Measurements from ENCODE around the gene URM1.

DNA sequence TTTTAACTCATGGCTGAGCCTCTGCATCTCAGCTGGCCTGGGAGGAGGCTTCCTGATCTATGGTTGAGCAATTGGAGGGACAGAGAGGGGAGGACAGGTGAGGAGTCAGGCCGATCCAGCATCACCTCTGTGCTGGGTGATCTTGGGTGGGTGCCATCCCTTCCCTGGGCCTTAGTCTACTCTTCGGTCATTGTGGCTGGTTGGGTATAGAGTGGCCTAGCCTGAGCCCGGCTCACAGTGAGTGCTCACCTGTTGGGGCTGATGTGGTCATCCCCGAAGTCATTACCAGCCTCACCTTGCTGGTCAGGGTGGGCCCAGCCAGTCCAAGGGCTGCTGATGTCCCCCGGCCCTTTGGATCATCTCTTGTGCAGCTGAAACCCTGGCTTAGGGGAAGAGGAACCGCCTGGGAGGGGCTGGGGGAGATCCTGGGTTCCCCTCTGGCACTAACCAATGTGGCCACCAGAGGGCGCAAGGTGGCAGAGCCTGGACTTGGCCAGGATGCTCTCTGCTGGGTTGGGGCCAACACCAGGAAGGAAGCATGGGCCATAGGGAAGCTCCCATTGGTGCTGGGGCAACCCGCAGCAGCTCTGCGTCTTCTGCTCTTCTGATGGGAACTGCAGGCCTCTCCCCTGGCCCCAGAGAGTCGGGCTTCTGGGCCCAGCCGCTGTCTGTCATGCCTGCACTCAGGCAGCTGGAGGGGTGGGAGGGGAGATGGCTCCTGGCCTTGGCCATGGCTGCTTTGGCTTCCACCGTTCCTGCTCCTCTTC is 67.4 kb downstream of the URM1 start:
- TF ChIP-seq, protein P1, sequence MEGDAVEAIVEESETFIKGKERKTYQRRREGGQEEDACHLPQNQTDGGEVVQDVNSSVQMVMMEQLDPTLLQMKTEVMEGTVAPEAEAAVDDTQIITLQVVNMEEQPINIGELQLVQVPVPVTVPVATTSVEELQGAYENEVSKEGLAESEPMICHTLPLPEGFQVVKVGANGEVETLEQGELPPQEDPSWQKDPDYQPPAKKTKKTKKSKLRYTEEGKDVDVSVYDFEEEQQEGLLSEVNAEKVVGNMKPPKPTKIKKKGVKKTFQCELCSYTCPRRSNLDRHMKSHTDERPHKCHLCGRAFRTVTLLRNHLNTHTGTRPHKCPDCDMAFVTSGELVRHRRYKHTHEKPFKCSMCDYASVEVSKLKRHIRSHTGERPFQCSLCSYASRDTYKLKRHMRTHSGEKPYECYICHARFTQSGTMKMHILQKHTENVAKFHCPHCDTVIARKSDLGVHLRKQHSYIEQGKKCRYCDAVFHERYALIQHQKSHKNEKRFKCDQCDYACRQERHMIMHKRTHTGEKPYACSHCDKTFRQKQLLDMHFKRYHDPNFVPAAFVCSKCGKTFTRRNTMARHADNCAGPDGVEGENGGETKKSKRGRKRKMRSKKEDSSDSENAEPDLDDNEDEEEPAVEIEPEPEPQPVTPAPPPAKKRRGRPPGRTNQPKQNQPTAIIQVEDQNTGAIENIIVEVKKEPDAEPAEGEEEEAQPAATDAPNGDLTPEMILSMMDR (IDR thresholded peaks at IDR 0.05): peak; percentile 90 to 97 (median 94)
- TF ChIP-seq POLR2A (IDR thresholded peaks at IDR 0.05): no peak
